LNCaP clone FGC (cell line): Measurements from ENCODE around the gene MYG1.

Experiments used
- DNase-seq: peaks from one replicate; pipeline ENCODE4 v3.0.0-alpha.2; 2011; ENCODE audit warnings: low read depth
- H3K4me3 ChIP-seq: 2 replicates; pipeline ENCODE4 v1.5.1; 2011; ENCODE audit warnings: mild to moderate bottlenecking, low read depth, low read length, control low read depth
- TF ChIP-seq, protein P1 (sequence below): IDR thresholded peaks from 2 replicates; pipeline ENCODE4 v1.5.1; 2012; ENCODE audit warnings: mild to moderate bottlenecking; ENCODE audit not compliant: control insufficient read depth, insufficient read depth; ENCODE audit errors: extremely low read depth

Gene MYG1

DNA sequence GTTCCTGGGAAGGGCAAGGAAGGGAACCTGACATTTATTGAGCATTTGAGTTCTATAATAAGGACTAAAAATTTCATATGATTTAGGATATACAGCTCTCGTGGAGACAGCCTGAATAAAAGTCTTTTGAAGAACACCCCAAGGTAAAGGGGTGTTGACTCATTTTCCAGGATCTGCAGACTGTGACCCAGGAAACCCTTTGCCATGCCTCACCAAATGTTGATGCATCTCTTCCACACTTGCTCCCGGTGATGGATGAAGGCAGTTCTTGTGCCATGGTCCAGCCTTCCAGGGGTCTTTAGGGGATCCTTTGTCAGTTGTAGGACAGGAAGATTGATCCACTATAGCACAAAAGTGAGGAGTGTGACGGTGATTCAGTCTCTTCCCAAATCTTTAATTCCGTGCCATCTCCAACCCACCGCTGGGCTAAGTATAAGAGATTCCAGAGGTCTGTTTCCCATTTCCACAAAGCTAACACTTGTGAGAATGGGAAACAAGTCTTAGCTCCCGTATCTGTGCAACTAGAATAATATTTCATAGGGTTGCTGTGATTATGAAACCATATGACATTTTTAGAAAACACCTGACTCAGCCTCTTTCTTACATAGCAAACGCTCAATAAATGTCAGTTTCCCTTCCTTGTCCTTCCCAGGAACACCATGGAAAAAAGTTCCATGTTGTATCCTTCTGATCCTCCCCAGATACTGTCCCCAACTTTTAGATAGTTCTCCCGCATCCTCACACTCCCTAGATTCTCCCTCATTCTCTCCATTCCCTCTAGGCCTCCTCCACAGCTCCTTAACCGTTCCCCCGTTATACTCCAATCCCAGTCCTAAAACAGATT lies 21.1 kb downstream of the MYG1 start:
- TF ChIP-seq, protein P1, sequence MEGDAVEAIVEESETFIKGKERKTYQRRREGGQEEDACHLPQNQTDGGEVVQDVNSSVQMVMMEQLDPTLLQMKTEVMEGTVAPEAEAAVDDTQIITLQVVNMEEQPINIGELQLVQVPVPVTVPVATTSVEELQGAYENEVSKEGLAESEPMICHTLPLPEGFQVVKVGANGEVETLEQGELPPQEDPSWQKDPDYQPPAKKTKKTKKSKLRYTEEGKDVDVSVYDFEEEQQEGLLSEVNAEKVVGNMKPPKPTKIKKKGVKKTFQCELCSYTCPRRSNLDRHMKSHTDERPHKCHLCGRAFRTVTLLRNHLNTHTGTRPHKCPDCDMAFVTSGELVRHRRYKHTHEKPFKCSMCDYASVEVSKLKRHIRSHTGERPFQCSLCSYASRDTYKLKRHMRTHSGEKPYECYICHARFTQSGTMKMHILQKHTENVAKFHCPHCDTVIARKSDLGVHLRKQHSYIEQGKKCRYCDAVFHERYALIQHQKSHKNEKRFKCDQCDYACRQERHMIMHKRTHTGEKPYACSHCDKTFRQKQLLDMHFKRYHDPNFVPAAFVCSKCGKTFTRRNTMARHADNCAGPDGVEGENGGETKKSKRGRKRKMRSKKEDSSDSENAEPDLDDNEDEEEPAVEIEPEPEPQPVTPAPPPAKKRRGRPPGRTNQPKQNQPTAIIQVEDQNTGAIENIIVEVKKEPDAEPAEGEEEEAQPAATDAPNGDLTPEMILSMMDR = no peak
- DNase-seq = no peak
- peak overlapping the region; percentile 78 for H3K4me3 ChIP-seq

DNA sequence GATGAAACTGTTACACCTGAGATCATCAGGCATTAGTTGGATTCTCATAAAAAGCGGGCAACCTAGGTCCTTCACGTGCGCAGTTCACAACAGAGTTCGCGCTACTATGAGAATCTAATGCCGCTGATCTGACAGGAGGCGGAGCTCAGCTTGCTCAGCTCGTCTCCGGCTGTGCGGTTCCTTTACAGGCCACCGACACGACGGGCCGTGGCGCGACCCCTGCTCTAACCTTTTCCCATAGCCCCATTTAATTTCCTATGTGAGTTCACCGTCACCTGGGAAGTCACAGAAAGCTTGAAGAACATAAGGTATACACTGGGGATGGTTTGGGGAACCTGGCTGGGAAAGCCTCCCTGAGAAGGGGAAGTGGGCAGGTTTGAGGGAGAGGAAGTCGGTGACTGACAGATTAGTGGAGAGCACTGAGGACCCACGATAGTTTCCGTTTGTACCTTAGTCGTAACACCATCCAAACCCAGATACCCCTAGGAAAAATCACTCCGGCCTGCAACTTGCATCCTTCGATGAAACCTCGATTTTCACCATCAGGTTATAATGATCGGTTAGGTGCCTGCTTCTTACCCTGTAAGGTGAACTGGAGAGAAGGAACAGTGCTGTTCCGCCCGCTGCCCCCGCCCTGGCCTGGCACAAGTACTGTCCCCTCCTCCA lies 24.8 kb downstream of the MYG1 start:
- H3K4me3 ChIP-seq = peak overlapping the region; percentile 61
- TF ChIP-seq, protein P1 = no peak
- DNase-seq = no peak

DNA sequence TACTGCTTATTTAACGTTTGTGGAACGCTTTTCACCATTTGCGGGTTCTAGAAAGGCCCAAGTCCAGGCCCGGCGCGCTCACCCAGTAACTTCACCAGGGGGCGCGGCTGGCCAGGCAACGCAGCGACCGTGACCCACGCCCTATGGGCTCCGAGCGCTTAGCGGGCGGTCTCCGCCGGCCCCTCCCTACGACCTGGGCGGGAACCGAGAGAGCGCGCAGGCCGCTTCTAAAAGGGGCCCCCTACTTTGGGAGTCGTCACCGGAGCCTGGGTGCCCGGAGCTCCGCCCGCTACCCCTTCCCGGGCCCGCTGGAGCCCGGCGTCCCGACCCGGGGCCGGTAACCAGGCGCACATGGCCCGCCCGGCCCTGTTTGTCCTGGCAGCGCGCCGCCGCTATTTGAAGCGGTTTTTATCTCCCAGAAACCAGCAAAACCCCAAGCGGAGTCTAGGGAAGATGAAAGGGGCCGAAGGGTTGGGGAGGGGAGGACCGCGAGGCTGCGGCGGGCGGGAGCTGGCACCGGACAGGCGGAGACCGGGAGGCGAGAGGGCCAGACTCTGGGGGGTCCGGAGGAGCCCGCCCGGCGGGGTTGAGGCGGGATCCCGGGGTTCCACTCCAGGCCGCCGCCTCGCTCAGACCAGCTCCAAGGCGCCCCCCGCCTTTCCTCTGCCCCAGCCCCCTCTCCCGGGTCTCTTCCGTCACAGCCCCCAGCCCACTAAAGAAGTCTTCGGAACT lies 25.4 kb downstream of the MYG1 start:
- DNase-seq = peak; percentile 56
- H3K4me3 ChIP-seq = peak overlapping the region; percentile 61
- TF ChIP-seq, protein P1 = peak; percentile 85

DNA sequence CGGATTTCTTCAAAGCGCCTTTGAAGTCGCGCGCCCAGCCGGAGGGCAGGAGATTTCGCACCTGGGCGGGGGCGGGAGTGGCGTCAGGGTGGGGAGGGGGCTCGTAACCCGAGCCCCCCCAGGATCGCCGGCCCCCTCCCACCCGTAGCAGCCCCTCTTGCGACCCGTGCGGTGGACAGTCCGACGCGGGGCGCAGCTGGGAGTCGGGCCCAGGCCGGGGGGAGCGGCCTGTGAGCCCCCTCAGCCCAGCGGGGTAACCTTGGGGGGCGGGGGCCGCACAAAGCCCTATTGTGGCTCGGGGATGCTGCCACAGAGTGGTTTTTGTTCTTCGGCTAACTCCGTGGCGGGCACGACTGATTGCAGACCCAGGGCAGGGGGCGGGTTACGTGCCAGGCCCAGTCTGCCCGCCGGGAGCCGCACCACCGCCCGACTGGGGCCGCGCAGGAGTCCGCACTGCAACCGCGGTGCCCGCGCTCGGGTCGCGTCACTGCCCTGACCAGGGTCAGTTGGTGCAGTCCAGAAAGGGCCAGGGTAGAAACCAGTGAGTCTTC lies 26.1 kb downstream of the MYG1 start:
- TF ChIP-seq, protein P1 = no peak
- H3K4me3 ChIP-seq = peak overlapping the region; percentile 61
- DNase-seq = no peak

DNA sequence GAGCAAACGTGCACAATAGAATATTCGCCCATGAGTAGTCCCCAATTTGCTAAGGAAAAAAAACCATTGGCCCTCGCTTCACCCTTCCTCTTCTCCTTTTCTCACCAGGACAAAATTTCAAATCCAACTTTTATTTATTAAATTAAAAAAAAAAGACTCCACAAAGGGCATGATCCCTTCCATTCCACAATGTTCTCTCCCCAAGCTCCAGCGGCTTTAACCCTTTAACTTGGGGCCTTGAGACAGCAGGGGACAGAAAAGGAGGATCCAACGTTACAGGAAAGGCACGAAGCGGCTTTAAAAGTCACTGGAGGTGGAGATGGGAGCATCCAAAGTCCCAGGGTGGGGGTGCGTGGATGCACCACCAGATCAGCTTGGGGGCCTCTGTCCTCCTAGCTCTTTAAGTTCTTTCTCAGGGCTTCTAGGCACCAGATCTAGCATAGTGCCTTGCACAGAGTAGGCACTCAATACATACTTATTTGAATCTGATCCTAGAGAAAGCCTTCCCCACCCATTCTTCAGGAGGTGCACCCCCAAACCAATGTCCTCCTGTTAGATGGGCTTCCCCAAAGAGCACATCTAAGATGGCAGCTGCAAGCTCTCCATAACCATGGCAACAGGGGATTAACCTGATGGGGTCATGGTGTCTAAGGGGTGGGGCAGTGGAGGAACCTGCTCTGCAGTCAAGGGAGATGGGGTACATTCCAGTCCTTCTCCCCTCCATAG lies 27.1 kb downstream of the MYG1 start:
- DNase-seq = no peak
- TF ChIP-seq, protein P1 = no peak
- no peak overlapping the region for H3K4me3 ChIP-seq

DNA sequence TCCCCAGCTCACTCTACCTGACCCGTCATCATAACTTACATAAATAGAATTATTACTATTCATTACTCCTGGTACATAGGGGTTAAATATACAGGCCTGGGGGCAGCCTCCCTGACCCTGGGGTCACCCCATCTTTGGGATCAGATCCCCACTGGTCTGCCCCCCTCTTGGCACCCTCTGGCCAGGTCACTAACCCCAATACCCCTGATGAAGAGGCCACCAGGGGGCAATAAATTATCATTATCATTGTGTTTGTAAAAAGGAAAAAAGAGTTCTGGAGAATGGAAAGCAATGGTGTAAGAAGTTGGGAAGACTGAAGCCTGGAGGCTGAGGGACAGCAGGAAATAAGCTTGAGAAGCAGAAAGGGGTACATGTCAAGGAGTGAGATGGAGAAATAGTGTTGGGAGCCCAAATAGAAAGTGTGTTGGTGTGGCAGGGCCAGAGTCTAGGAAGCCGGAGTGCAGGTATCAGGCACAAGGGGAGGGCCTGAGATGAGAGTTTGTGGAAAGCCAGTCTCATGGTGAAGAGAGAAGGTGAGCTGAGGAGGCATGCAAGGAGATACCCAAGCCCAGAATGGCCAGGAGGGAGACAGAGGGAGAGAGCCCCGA lies 28.0 kb downstream of the MYG1 start:
- no peak for DNase-seq
- TF ChIP-seq, protein P1 = peak; percentile 23; the same call in 1 of the 2 replicates
- H3K4me3 ChIP-seq = no peak overlapping the region
